LNCaP clone FGC (cell line): ENCODE measurements around the gene GNMT.

Experiments used
- DNase-seq: peaks from one replicate; pipeline ENCODE4 v3.0.0-alpha.2; 2011; ENCODE audit warnings: low read depth
- H3K4me3 ChIP-seq: 2 replicates; pipeline ENCODE4 v1.5.1; 2011; ENCODE audit warnings: mild to moderate bottlenecking, low read depth, low read length, control low read depth
- CTCF ChIP-seq: IDR thresholded peaks from 2 replicates; pipeline ENCODE4 v1.5.1; 2012; ENCODE audit warnings: mild to moderate bottlenecking; ENCODE audit not compliant: control insufficient read depth, insufficient read depth; ENCODE audit errors: extremely low read depth

Gene GNMT

DNA sequence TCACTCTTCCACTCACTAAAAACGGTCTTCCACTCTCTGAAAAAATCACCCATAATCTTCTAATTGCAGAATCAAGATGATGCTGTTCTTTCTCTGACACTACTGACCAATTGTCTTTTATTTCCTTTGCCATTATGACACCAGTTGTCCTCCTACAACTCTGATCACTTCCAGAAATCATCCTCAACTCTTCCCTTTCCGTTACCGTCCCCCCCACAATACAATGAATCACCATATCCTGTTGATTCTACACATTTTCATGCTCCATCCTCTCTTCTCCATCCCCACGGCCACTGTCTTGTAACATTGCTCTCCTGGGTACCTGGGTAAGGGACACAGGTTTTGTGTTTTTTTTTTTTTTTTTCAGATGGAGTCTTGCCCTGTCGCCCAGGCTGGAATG is 21.3 kb downstream of the GNMT start:
- TF ChIP-seq CTCF = no peak
- no peak for DNase-seq
- H3K4me3 ChIP-seq = no peak overlapping the region

DNA sequence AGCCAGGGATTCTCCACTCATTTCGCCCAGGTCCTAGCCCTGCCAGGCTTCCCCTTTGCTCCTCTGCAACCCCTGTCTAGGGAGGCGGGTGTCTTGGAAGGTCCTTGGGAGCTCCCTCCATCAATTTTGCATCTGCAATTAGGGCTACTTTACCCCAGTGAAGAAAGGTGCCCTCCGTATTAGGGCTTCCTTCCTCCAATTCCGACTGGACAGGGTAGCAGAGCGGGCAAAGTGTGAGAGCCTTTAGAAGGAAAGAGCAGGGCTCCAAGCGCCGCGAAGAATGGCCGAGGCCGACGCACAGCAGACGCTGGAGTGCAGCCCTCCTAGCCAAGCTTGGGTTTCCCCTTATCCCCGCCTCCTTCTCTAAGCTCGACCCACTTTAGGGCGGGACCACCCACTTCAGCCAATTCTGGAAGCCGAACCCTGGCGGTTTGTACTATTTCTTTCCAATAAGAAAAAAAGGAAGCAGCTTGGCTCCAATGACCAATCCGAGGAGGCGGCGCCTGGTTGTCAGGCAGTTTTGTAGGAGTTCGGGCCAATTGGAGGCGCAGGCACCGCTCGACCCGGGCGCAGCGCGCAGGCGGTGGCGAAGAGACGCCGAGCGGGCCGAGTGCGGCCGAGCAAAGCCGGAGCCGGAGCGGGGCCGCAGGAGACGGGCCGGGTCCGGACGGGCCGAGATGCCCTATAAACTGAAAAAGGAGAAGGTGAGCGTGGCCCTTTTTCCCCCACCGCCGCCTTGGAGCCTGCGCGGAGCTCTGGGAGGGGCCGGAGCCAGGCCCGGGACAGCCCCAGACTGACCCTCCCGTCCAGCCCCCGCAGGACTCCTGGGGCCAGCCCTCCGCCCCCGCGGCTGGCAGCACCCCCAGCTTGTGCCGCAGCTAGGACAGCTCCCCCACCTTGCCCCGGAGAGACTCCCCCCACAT is 23.7 kb downstream of the GNMT start, which contains the start of gene PPP2R5D:
Gene PPP2R5D (plus strand): TSS at position 570 of the 923 bp plus-strand sequence. CDS start 108 bp downstream, at position 678.
- H3K4me3 ChIP-seq = peak within 1 kb of the TSS; percentile 80
- no peak for TF ChIP-seq CTCF
- peak; percentile 98 for DNase-seq

DNA sequence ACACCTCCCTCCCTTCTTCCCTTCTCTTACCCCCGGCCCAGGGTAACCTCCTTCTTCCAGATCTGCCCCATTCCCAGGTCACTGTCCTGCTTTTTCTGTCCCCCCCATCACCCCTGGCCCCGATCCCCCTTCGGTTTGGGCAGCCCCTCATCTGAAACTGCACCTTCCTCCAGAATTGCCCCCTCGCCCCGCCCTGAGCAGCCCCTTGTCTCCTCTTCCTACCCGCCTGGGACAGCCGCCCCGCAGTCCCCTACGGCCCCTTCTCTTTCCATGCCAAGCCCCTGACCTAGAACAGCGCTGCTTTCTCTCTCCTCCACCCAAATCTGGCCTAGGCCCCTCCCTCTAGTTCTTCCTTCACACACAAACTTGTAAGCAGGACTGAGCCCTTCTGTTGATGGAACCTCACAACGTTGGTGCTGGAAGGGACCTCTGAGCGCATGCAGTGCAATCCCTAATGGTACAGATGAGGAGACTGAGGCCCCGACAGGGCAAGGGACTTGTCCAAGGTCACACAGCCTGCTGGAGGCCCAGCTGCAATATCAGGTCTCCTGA is 24.4 kb downstream of the GNMT start:
- TF ChIP-seq CTCF = no peak
- peak overlapping the region; percentile 80 for H3K4me3 ChIP-seq
- DNase-seq = no peak

- no peak for DNase-seq
- no peak for TF ChIP-seq CTCF
- H3K4me3 ChIP-seq = no peak overlapping the region
Observed at GRCh38 chr6:42987533-42988451, 27.2 kb downstream of the GNMT start.

GRCh38 chr6:42988486-42989020 is 28.0 kb downstream of the GNMT start:
- no peak for TF ChIP-seq CTCF
- no peak for DNase-seq
- no peak overlapping the region for H3K4me3 ChIP-seq

GRCh38 chr6:42989923-42990322 is 29.4 kb downstream of the GNMT start:
- H3K4me3 ChIP-seq = no peak overlapping the region
- TF ChIP-seq CTCF = no peak
- no peak for DNase-seq
